Thymus (tissue), 11 donors: ENCODE results near the gene MYCBPAP. TPM values are rescaled to one million over a fixed set of nuclear protein-coding genes. Genes with fewer than 3 reads are reported as not detected.

Source experiments
- DNase-seq, 9 donors: peaks; one replicate each; pipeline ENCODE4 v3.0.0-alpha.2; 2013; ENCODE audit warnings: low spot score in 9 of 9, low read depth in 6 of 9, missing footprints in 1 of 9
- H3K27ac ChIP-seq, 2 donors: one replicate each; pipeline ENCODE4 v1.5.1; 2013; ENCODE audit warnings: control low read depth in 1 of 2, low read depth in 1 of 2, low read length in 1 of 2, mild to moderate bottlenecking in 1 of 2, moderate library complexity in 1 of 2
- H3K27me3 ChIP-seq, 2 donors: one replicate each; pipeline ENCODE4 v1.5.1; 2013; ENCODE audit warnings: low read length in 1 of 2; ENCODE audit not compliant: control insufficient read depth in 2 of 2, insufficient read depth in 1 of 2
- H3K36me3 ChIP-seq, 2 donors: one replicate each; pipeline ENCODE4 v1.5.1; 2013; ENCODE audit warnings: low read length in 1 of 2, mild to moderate bottlenecking in 1 of 2, moderate library complexity in 1 of 2; ENCODE audit not compliant: control insufficient read depth in 2 of 2, insufficient read depth in 2 of 2
- H3K4me1 ChIP-seq, 2 donors: one replicate each; pipeline ENCODE4 v1.5.1; 2013; ENCODE audit warnings: low read length in 2 of 2; ENCODE audit not compliant: control insufficient read depth in 2 of 2, insufficient read depth in 2 of 2
- H3K4me3 ChIP-seq, 2 donors: one replicate each; pipeline ENCODE4 v1.5.1; 2013; ENCODE audit warnings: low read length in 2 of 2, control low read depth in 1 of 2, mild to moderate bottlenecking in 1 of 2
- H3K9me3 ChIP-seq, 2 donors: one replicate each; pipeline ENCODE4 v1.5.1; 2013; ENCODE audit warnings: low read length in 1 of 2, mild to moderate bottlenecking in 1 of 2; ENCODE audit not compliant: control insufficient read depth in 2 of 2, insufficient read depth in 1 of 2
- WGBS: extraction: QIAGEN DNeasy Blood & Tissue Kit; methylation state at CpG from one replicate; pipeline ENCODE4 v1.1.7; 2013; 5-methylcytosine and 5-hydroxymethylcytosine counted together
- polyA plus RNA-seq: library from polyadenylated mRNA; stranded (reverse); fragments of 200-250 nt; gene quantifications from one replicate; pipeline ENCODE4 v1.2.3, GENCODE V29; 2013
- total RNA-seq: library from RNA; stranded (reverse); fragments of 120-200 nt; gene quantifications from one replicate; pipeline ENCODE4 v1.2.4, GENCODE V29; 2013
- donor health status: healthy.

Gene MYCBPAP
- total and polyA plus RNA-seq, 2 donors, result 1.2 to 1.5 TPM

DNA sequence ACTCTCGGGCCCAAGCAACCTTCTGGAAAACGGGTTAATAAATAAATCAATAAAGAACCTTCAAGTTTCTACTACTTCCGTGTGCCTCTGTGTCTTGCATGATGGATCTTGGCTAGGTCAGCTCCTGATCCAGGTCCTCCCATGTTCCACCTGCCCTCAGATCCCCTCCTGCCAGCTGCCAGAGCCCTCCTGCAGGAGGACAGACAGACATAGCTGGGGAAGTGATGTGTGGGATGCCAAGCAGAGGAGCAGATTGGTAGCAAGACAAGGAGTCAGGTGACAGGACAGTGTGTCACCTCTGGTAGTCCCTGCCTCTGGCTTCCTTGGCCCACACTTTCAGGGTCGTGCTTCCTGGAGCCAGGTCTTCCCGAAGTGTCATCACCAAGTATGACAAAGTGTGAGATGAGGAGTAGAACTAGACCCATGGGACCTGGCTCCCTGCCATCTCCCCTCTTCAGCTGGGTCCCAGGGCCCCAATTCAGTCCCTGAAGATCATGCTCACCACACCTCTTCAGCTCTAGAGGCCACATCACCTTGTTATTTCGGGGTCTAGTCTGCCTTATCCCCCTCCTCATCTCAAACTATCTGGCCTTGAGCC lies 23.3 kb downstream of the MYCBPAP start:
- Histone ChIP-seq H3K27ac (no peak overlapping the region), H3K36me3 (no peaks in the 10 kb centered on the region), H3K9me3 (no peaks in the 10 kb centered on the region), H3K4me3 (no peak overlapping the region), H3K27me3 (peaks cover 33 to 74% of the 10 kb centered on the region in 2 donors), H3K4me1 (peaks cover 0 to 11% of the 10 kb centered on the region in 2 donors)
- 85% methylated on average over 6 of the region's 6 CpGs for WGBS
- no peak for DNase-seq

GRCh38 chr17:50532452-50533024 lies 24.3 kb downstream of the MYCBPAP start, which contains the start of gene EPN3:
Gene EPN3 (plus strand): TSS chr17:50532735. CDS start chr17:50536557, 3,822 bp downstream.
- 2% methylated on average over 21 of the region's 21 CpGs for WGBS
- Histone ChIP-seq H3K36me3 (no peaks in the 10 kb centered on the region), H3K4me3 (peak within 1 kb of the TSS in 1 of 2 donors; percentile 26), H3K9me3 (no peaks in the 10 kb centered on the region), H3K4me1 (peaks cover 0 to 8% of the 10 kb centered on the region in 2 donors), H3K27me3 (peaks cover 33 to 74% of the 10 kb centered on the region in 2 donors), H3K27ac (peak within 1 kb of the TSS in 1 of 2 donors; percentile 36)
- no peak for DNase-seq

- H3K4me1 ChIP-seq, result peaks cover 0 to 8% of the 10 kb centered on the region in 2 donors
- whole genome bisulfite sequencing, result 26% methylated on average over 5 of the region's 5 CpGs
- no peak for DNase-seq
- no peaks in the 10 kb centered on the region for H3K36me3 ChIP-seq
- peaks cover 33 to 75% of the 10 kb centered on the region in 2 donors for H3K27me3 ChIP-seq
- peak overlapping the region in 1 of 2 donors; percentile 26 for H3K4me3 ChIP-seq
- H3K27ac ChIP-seq, result peak overlapping the region in 1 of 2 donors; percentile 36
- no peaks in the 10 kb centered on the region for H3K9me3 ChIP-seq
Measured at GRCh38 chr17:50533185-50533584, 24.9 kb downstream of the MYCBPAP start.

DNA sequence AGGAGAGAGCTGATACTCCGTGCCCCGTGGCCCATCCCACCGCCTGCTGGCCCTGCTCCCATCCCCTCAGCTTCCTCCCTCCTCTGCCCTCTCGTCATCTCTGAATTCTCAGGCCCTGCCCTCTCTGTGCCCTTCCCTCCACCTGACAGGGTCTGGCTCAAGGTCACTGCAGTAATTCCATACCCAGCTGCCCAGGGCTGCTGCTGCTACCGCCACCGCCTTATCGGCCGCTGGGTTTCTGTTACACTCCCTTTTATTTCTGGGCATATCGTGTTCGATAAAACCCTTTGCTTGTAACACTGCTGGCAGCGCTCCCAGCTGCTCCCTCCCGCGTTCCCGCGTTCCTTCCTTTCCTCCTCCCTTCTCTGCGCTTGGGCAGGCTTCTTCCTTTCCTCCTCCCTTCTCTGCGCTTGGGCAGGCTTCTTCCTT lies 25.5 kb downstream of the MYCBPAP start:
- H3K27ac ChIP-seq, result peak overlapping the region in 1 of 2 donors; percentile 36
- peaks cover 33 to 76% of the 10 kb centered on the region in 2 donors for H3K27me3 ChIP-seq
- 4% methylated on average over 17 of the region's 17 CpGs for WGBS
- no peaks in the 10 kb centered on the region for H3K36me3 ChIP-seq
- no peak for DNase-seq
- H3K4me3 ChIP-seq, result peak overlapping the region in 1 of 2 donors; percentile 26
- H3K4me1 ChIP-seq, result peaks cover 0 to 8% of the 10 kb centered on the region in 2 donors
- H3K9me3 ChIP-seq, result no peaks in the 10 kb centered on the region

DNA sequence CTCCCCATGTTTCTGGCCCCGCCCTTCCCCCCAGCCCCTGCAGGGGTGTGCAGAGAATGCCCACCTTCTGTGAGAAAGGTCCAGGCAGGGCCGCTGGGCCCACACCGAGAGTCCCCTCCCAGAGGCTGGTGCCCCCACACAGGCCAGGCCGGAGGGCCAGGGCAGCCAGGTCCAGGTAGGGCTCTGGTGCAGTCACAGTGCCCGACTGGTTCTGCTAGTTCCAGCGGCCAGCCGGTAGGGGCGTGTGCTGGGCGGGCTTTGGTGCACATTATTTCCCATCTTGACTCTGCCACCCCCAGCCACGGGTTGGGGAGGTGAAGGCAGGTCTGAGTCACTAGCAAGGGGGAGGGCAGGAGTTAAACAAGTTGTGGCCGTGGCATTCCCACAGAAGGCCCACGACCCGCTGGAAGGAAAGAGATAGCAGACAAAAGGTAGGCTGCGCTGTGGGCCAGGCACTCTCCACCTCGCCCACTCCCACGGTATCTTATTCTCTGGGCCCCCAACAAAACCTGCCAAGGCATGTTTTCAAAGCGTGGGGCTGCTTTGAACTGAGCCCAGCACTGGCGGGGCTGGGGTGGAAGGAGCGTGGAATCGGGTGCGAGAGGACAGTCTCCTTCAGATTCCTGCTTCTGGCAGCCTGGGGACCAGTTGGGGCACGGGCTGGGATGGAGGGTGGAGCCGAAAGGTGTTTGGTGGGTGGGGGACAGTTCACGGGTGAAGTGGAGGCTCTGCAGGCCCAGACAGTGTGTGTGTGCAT lies 26.2 kb downstream of the MYCBPAP start:
- H3K36me3 ChIP-seq, result no peaks in the 10 kb centered on the region
- peak overlapping the region; percentile 25 to 43 for H3K27ac ChIP-seq
- H3K4me1 ChIP-seq, result peaks cover 0 to 8% of the 10 kb centered on the region in 2 donors
- H3K27me3 ChIP-seq, result peaks cover 33 to 74% of the 10 kb centered on the region in 2 donors
- no peak for DNase-seq
- no peaks in the 10 kb centered on the region for H3K9me3 ChIP-seq
- 62% methylated on average over 24 of the region's 24 CpGs for WGBS
- peak overlapping the region in 1 of 2 donors; percentile 26 for H3K4me3 ChIP-seq

- Histone ChIP-seq H3K4me1 (peaks cover 0 to 8% of the 10 kb centered on the region in 2 donors), H3K36me3 (no peaks in the 10 kb centered on the region), H3K9me3 (no peaks in the 10 kb centered on the region), H3K4me3 (peak overlapping the region in 1 of 2 donors; percentile 26), H3K27me3 (peaks cover 33 to 77% of the 10 kb centered on the region in 2 donors), H3K27ac (no peak overlapping the region)
- WGBS, result 94% methylated on average over 2 of the region's 2 CpGs
- DNase-seq, result no peak
Measured at GRCh38 chr17:50534979-50535326, 26.7 kb downstream of the MYCBPAP start.

DNA sequence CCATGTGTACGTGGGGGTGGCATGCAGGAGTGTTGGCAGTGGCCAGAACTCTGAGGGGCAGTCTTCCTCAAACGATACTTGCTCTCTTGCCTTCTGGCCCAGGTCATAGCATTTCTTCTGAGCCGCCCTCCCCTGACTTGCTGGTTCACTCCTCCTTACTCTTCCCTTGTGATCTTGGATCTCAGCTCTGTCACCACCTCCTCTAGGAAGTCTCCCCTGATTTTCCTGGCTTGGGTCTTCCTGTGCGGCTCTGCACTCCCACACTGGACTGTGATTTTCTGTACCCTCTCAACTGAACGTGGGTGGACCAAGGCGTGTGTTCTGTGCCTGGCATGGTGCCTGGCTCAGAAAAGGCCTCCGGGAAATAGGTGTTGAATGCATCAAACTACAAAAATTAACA lies 27.2 kb downstream of the MYCBPAP start:
- H3K27me3 ChIP-seq, result peaks cover 33 to 79% of the 10 kb centered on the region in 2 donors
- WGBS, result 93% methylated on average over 7 of the region's 7 CpGs
- no peak overlapping the region for H3K4me3 ChIP-seq
- no peak for DNase-seq
- no peaks in the 10 kb centered on the region for H3K9me3 ChIP-seq
- no peaks in the 10 kb centered on the region for H3K36me3 ChIP-seq
- H3K4me1 ChIP-seq, result peaks cover 0 to 8% of the 10 kb centered on the region in 2 donors
- H3K27ac ChIP-seq, result no peak overlapping the region

DNA sequence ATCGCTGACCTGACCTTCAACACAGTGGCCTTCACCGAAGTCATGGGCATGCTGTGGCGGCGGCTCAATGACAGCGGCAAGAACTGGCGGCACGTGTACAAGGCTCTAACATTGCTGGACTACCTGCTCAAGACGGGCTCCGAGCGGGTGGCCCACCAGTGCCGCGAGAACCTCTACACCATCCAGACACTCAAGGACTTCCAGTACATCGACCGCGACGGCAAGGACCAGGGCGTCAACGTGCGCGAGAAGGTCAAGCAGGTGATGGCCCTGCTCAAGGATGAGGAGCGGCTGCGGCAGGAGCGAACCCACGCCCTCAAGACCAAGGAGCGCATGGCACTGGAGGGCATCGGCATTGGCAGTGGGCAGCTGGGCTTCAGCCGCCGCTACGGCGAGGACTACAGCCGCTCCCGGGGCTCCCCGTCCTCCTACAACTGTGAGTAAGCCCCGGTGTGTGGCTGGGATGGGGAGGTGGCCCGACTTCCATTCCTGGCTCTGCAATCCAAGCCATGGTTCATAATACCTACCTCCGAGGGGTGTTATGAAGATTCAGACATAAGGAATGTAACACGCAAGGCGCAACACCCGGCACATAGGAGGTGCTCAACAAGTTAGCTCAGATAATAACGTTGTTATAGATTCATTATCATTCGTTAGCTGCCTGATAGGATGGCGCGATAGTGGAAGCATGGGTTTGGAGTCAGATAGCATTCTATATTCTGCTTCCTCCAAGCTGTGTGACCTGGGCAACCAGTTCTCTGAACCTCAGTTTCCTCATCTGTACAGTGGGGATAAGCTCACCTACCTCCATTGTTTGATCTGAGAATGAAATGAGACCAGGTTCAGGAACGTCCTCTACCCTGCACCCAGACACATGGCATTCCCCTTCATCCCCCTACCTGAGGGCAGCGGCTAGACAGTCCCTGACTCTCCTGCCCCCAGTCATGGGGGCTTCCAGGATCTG lies 28.7 kb downstream of the MYCBPAP start:
- DNase-seq, result no peak
- WGBS, result 97% methylated on average over 45 of the region's 45 CpGs
- Histone ChIP-seq H3K4me1 (peaks cover 2 to 8% of the 10 kb centered on the region in 2 donors), H3K27me3 (peaks cover 27 to 78% of the 10 kb centered on the region in 2 donors), H3K9me3 (no peaks in the 10 kb centered on the region), H3K36me3 (no peaks in the 10 kb centered on the region), H3K4me3 (no peak overlapping the region), H3K27ac (no peak overlapping the region)
